Neural progenitor cell (in vitro differentiated cells): ENCODE data around the gene SH3BP5.

Experiments
- EZH2 ChIP-seq: fragments of 200-600 bp; sonication (generic); IDR thresholded peaks from 2 replicates; pipeline ENCODE4 v1.6.1; 2017; ENCODE audit warnings: antibody characterized with exemption, mild to moderate bottlenecking, moderate library complexity
- EZH2phosphoT487 ChIP-seq: fragments of 200-600 bp; sonication (generic); IDR thresholded peaks from 2 replicates; pipeline ENCODE4 v1.6.1; 2017; ENCODE audit warnings: antibody characterized with exemption
- TF ChIP-seq, protein P1 (sequence below): fragments of 200-600 bp; sonication (generic); IDR thresholded peaks from 2 replicates; pipeline ENCODE4 v1.5.1; 2017; ENCODE audit warnings: antibody characterized with exemption, mild to moderate bottlenecking

DNA sequence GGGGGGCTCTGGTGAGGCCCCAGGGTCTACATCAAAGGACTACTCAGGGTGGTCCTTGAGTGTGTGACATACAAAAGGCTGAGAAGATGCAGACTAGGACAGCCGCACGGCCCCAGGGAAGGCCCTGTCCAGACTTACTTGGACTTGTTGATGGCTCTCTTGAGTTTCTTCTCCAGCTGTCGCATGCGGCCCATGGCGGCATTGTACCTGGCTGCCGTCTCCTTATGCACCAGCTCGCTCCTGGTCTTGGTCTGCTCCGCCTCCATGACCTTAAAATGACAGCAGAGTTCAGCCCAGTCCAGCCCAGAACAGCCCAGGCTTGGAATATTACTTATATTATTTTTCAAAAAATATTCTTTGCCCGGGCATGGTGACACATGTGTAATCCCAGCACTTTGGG is 70.4 kb downstream of the SH3BP5 start:
- TF ChIP-seq, protein P1, sequence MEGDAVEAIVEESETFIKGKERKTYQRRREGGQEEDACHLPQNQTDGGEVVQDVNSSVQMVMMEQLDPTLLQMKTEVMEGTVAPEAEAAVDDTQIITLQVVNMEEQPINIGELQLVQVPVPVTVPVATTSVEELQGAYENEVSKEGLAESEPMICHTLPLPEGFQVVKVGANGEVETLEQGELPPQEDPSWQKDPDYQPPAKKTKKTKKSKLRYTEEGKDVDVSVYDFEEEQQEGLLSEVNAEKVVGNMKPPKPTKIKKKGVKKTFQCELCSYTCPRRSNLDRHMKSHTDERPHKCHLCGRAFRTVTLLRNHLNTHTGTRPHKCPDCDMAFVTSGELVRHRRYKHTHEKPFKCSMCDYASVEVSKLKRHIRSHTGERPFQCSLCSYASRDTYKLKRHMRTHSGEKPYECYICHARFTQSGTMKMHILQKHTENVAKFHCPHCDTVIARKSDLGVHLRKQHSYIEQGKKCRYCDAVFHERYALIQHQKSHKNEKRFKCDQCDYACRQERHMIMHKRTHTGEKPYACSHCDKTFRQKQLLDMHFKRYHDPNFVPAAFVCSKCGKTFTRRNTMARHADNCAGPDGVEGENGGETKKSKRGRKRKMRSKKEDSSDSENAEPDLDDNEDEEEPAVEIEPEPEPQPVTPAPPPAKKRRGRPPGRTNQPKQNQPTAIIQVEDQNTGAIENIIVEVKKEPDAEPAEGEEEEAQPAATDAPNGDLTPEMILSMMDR: no peak
- TF ChIP-seq EZH2phosphoT487 (no peak), EZH2 (no peak)
